GM19468 (cell line): ENCODE data around the gene TP53RK.

Source experiments
- ATAC-seq: cut with Tn5 transposase; IDR thresholded peaks from one replicate; pipeline ENCODE4 v1.9.1; 2021; ENCODE audit warnings: mild to moderate bottlenecking, moderate library complexity, moderate number of reproducible peaks; ENCODE audit not compliant: unreplicated experiment; ENCODE audit errors: extremely low read depth

The TP53RK gene

DNA sequence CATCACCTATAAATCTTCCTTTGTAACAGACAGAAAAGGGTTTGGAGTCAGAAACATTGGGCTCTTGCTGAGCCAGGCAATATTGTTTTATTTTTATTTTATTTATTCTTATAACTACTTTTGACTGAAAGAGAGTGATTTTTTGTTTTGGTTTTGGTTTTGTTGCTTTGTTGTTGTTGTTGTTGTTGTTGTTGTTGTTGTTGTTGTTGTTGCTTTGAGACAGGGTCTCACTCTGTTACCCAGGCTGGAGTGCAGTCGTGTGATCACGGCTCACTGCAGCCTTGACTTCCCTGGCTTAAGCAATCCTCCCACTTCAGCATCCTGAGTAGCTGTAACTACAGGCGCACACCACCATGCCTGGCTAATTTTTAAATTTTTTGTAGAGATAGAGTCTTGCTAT is 22.9 kb downstream of the TP53RK start:
- ATAC-seq, result no peak

DNA sequence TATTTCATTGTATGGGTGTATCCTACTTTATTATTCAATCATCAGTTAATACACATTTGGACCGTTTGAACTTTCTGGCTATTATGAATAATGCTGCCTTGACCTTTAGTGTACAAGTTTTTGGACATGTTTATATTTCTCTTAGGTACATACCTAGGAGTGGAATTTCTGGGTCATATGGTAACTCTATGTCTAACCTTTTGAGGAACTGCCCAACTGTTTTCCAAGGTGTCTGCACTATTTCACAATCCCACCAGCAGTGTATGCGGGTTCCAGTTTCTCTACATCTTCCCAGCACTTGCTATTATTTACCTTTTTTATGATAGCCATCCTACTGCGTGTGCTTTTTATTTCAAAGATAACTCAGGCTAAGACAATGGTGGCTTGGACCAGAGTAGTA is 23.6 kb downstream of the TP53RK start:
- ATAC-seq, result no peak

GRCh38 chr20:46663531-46663930 is 25.7 kb downstream of the TP53RK start:
- ATAC-seq, result no peak

DNA sequence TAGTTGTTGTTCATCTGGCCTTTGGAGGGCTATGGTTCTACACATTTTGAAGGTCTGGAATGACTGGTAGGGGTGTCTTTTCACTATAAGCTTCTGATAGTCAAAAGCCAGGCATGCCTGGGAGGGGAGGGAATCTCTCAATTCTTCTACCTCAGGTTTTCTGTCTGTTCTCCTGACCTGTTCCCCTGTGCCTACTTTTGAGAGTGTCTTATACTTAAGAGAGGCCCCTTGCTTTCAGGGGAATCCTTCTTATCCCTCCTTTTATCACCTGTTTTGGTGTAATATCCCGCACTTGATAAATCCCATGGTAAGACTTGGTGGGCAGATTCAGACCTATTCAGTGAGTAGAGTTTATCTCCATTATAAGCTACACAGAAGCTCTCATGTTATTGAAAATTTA is 27.6 kb downstream of the TP53RK start:
- ATAC-seq, result no peak

GRCh38 chr20:46660487-46660886 is 28.8 kb downstream of the TP53RK start:
- ATAC-seq, result no peak

- ATAC-seq, result no peak
These were observed 31.6 kb downstream of the TP53RK start for GRCh38 chr20:46657618-46658017.

GRCh38 chr20:46657137-46657536 is 32.1 kb downstream of the TP53RK start:
- ATAC-seq, result no peak

GRCh38 chr20:46652699-46653098 is 36.5 kb downstream of the TP53RK start:
- no peak for ATAC-seq

GRCh38 chr20:46651091-46651962 is 37.9 kb downstream of the TP53RK start, which contains the start of gene SLC13A3:
SLC13A3 (minus strand) TSS chr20:46651459; CDS start chr20:46651421, 38 bp downstream.
- ATAC-seq, result no peak

DNA sequence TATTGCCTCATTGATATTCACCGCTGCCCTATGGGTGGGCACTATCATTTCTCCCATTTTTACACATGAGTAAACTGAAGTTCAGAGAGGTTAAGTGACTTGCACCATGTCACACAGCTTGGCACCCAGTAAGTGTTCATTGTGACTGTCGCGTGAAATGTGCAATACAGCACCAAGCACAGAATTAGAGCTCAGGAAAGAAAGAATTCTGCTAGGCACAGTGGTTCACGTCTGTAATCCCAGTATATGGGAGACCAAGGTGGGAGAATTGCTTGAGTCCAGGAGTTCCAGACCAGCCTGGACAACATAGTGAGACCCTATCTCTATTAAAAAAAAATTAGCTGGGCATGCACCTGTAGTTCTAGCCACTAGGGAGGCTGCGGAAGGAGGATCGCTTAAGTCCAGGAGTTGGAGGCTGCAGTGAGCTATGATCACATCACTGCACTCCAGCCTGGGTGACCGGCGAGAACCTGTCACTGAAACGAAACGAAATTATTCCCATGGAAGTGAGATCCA is 38.6 kb downstream of the TP53RK start:
- ATAC-seq, result no peak

GRCh38 chr20:46649965-46650542 is 39.2 kb downstream of the TP53RK start:
- ATAC-seq, result no peak

DNA sequence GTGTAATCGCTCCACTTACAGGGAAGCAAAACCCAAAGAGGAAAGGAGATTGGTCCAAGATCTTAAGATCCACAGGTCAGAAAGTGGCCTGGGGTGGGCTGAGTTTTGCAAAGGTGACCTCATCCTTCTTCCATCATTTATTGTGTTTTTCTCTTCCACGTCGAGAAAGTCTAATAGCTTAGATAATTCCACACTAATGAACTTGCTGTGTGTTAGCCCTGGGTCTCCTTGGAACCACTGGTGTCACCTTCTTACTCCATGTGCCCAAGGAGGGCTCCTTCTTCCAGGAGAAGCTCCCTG is 39.6 kb downstream of the TP53RK start:
- no peak for ATAC-seq

GRCh38 chr20:46648903-46649649 is 40.2 kb downstream of the TP53RK start:
- no peak for ATAC-seq

DNA sequence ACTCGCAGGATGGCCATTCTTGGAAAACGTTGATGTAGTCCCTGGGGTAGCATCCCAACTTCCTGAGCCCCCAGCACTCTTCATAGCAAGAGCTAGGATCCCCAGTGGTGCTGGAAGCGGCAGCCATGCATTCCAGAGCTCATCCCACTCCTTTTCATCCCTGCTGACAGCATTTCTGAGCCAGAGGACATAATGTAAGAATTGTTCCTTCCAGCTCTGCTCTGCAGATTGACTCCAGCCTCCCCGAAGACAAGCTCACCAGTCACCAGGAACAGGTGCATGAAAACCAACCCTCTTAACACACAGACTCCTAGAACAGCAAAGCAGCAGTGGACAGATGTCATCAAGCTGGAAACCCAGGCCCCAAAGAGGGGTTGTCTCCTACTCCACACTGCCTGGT is 41.8 kb downstream of the TP53RK start:
- ATAC-seq, result no peak

- no peak for ATAC-seq
These were observed 42.4 kb downstream of the TP53RK start for GRCh38 chr20:46646659-46647380.

DNA sequence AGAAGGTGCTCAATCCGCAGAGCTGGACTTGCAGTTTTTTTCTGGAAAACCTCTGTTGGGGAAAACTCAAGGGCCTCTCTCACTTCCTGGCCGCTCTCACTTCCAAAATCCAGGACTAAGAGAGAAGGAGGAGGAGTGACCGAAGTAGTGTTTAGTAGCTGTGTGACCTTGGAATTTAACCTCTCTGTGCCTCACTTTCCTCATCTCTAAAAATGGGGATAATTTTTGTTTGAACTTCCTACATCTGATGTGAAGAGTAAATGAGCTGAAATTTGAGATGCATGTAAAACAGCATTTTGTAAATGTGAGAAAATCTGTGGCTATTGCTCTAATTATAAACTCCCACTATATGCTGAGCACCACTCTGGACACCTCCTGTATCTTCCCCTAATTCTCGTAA is 43.1 kb downstream of the TP53RK start:
- no peak for ATAC-seq

GRCh38 chr20:46644733-46645132 is 44.5 kb downstream of the TP53RK start:
- ATAC-seq, result no peak

- no peak for ATAC-seq
These were observed 45.1 kb downstream of the TP53RK start for GRCh38 chr20:46644160-46644559.

DNA sequence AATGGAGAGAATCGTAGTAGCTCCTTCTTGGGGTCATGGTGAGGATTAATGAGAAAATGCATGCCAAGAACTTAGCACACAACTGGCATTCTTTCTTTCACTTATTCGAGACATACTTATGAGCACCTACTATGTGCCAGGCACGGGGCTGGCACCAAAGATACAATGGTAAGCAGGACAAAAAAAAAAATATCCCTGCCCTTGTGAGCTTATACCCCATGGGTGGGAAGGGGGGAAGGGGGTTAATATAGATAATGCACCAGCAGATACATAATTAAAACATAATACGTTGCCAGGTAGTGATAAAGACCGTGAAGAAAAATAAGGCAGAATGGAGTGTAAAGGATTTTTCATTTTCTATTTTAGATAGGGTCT is 46.3 kb downstream of the TP53RK start:
- no peak for ATAC-seq

DNA sequence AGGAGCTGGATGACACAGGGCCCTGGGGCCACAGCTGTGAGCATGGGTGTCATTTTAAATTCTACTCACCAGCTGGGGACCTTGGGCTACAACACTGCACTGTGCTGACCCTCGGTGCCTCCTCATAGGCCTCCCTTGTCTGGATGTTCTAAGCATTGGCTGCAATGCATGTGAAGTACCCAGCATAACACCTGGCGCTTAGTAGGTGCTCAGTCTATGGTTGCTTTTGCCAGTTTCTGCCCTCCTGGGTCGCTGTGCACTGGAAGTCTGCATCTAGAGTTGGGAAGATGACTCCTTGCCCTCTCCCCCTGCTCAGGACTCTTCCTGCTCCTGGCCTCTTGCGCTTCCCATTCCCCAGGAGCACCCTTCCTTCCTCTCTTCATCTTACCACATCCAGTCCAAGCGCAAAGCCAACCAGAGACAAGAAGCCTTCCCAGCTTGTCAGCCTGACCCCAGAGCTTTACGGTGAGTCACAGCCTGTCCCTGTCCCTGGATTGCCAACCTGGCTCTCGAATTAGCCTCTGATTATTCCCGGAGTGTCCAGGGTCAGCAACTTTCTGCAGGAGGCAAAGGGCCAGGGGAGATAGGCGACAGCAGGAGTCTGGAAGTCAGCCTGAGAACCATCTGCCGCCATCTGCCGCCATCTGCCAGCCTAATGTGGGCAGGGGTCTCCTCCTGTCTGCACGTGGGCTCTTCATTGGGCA is 46.8 kb downstream of the TP53RK start:
- no peak for ATAC-seq
